HG03045 (cell line): ENCODE measurements around the gene RHOT2.
"Not testable (repeated sequence)": the region's sequence is repeated elsewhere in the genome, so short reads cannot be mapped to it uniquely, and the experiment has no call there.

Experiments used
- ATAC-seq: cut with Tn5 transposase; IDR thresholded peaks from one replicate; pipeline ENCODE4 v1.9.1; 2021; ENCODE audit warnings: mild to moderate bottlenecking, moderate library complexity; ENCODE audit not compliant: unreplicated experiment

Gene RHOT2

DNA sequence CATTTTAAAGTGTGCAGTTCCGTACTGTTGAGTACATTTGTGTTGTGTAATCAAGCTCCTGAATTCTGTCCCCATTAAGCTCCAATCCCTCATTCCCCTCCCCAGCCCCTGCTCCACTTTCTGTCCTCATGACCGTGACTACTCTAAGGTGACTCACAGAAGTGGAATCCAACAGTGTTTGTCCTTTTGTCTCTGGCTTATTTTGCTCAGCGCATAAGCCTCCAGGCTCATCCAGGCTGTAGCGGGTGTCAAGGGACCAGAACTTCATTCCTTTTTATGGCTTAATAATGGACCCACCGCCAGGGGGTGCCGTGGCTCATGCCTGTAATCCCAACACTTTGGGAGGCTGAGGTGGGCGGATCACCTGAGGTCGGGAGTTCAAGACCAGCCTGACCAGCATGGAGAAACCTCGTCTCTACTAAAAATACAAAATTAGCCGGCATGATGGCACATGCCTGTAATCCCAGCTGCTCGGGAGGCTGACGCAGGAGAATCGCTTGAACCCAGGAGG lies 44.9 kb downstream of the RHOT2 start:
- ATAC-seq: not testable (repeated sequence)

DNA sequence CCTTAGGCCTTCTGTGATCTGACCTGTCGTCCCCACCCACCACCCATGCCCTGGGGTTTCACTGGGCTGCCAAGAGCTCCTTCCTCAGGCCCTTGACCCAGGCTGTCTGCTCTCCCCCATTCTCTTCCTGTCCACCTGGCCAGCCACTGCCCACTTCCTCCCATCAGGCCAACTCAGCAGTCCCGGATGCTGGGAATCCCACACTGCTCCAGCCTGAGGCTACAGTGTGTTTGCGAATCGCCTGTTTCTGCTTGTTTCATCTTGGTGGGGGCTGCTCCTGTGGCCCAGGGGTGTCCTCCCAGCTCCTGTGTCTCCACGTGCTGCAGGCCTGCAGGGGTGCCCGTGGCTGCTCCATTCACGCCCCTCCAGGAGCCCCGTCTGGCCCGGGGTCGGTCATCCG lies 46.1 kb downstream of the RHOT2 start:
- no peak for ATAC-seq

DNA sequence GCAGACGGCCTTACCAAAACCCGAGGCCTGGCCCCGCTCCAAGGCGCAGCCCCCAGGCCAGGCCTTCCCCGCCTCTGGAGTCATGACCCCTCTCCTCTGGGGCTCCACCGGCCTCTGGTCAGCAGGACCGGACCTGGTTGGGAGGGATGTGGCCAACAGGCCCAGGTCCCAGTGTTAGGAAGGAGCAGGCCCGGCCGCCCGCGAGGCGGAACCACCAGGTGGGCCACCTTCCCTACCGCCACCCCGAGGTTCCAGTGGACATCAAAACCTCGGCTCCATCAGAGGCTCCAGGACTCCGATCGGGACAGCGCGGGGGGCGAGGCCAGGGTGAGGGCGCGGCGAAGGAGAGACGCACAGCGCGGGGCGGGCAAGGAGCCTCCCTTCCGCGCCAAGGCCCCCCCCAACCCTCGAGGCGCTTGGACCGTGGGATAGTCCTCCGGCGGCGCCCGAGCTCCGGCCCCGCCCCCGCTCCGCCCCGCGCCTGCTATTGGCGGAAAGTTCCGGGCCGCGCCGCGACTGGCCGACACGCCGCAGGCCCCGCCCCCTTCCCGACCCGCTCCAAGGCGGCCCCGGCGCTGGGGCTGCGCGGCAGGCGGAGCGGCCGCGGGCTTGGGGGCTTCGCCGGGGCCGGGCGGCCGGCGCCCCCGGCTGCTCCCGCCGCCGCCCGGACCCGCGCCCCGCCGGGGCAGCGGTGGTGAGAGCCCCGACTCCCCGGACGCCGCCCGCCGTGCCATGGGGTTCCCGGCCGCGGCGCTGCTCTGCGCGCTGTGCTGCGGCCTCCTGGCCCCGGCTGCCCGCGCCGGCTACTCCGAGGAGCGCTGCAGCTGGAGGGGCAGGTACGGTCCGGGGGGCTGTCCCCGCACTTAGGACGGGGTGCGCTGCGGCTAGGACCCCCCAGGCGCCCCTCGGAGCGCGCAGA lies 46.9 kb downstream of the RHOT2 start, which contains the start of gene METRN:
METRN (plus strand) TSS at position 561 of the 919 bp plus-strand sequence; CDS start at position 733, 172 bp downstream.
- ATAC-seq: no peak

- no peak for ATAC-seq
Measured at GRCh38 chr16:715477-716199, 47.7 kb downstream of the RHOT2 start.

DNA sequence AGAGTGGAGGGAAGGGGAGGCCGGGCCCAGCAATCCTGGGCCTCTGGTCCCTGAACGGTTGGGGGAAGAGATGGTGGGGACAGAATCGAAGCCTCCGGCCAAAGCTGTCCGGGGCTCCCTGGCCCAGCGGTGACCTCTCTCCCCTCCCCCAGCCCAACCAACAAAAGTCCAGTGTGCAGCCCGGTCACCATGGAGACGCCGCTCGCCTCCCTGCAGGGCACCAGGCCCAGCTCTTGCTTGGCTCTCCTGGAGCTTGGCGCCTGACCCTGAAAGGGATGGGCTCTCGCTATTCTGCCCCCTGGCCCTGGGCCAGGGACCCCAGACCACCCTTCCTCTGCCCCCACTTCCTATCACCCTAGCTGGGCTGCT lies 48.3 kb downstream of the RHOT2 start:
- ATAC-seq: no peak

DNA sequence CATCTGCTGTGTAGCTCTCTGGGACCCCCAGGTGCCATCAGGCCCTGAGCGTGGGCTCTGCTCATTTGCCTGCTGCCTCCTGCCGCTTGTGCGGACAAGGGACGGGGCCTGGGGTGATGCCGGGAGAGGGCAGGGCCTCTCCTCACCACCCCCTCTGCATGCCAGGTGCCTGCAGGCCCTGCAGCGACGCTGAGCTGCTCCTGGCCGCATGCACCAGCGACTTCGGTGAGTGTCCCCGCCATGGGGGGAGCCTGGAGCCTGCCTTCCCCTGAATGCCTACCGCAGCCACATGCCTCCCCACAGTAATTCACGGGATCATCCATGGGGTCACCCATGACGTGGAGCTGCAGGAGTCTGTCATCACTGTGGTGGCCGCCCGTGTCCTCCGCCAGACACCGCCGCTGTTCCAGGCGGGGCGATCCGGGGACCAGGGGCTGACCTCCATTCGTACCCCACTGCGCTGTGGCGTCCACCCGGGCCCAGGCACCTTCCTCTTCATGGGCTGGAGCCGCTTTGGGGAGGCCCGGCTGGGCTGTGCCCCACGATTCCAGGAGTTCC lies 48.9 kb downstream of the RHOT2 start:
- ATAC-seq: no peak

DNA sequence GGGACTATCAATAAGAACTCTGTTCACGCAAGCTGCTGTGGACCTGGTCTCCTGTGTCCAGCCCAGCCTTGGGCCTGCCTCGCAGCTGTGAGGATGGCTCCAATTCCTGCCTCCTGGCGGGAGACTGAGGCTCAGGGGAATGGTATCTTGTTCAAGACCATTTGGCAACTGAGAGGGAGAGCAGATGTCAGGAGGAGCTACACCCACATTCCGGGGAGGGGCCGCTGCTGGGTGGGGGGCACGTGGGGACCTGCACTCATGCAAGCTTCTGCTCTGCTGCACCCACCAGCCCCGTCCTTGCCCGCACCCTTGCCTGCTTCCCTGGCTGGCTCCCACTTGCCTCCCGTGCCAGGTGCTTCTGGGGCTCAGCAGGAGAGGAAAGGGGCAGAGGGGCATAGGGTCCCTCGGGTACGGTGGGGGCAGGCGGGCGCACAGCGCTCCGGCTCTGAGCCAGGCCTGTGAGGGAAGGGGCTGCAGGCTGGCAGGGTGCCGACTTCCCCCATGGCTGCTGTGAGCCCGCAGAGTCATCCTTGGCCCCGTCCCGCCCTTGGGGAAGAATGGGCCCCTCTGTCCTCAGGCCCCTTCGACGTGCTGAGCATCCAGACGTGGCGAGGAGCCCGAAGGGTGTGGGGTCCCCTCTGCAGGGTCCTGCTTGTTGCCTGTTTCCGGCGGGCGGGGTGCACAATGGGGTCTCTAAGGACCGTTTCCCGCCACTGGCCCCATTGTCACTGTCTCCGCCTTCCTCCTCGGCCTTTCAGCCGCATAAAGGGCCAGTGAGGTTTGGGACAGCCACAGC lies 49.7 kb downstream of the RHOT2 start:
- no peak for ATAC-seq

DNA sequence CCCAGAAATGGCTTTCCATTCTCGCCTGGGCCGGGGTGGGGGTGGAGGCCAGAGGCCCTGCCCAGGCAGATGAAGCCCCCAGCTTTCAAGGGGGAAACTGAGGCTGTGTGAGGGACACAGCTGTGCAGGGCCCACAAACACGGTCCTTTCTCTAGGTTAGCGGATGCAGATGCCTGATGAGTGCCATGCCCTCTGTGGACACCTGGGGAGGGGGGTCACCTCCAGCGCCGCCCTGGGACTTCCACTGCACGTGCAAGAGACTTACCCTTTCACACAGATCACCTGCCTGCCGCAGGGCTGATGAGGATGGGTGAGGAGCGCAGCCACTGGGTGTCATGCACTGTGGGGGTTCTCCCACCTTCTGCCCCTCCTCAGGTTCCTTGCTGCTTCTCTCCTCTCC lies 50.5 kb downstream of the RHOT2 start:
- no peak for ATAC-seq

- no peak for ATAC-seq
Measured at GRCh38 chr16:718922-719321, 51.0 kb downstream of the RHOT2 start.

GRCh38 chr16:719815-720446 lies 52.0 kb downstream of the RHOT2 start:
- ATAC-seq: no peak

- ATAC-seq: peak; percentile 12
Measured at GRCh38 chr16:720447-720989, 52.6 kb downstream of the RHOT2 start.

DNA sequence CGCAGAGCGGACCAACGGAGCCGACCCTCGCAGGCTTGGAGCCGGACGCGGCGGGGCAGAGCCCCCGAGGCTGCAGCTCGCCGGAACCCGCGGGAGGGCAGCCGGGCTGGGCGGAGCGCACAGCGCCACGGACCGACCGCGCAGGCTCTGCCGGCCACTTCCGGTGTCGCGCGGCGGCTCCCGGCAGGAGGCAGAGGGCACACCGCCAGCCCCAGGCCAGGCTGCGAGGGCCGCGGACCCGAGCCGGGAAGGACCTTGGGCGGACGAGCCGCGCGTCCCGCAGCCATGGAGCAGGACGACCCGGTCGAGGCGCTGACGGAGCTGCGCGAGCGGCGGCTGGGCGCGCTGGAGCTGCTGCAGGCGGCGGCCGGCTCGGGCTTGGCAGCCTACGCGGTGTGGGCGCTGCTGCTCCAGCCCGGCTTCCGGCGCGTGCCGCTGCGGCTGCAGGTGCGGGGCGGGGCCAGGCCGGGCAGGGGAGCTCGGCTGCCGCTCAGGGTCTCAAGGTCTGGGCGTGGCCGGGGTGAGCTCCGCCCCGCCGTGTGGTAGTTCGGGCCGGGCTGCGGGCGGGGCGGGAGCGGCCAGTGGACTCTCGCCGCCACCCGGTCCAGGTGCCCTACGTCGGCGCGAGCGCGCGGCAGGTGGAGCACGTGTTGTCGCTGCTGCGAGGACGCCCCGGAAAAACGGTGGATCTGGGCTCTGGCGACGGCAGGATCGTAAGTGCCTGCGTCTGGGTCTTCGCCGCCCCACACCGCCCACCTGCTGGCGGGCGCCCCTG lies 53.2 kb downstream of the RHOT2 start, which contains the start of gene ANTKMT:
ANTKMT (plus strand) TSS at position 157 of the 775 bp plus-strand sequence; CDS start at position 286, 129 bp downstream.
- ATAC-seq: peak; percentile 69

- ATAC-seq: no peak
Measured at GRCh38 chr16:721765-722540, 54.0 kb downstream of the RHOT2 start.

GRCh38 chr16:722835-723633 lies 55.1 kb downstream of the RHOT2 start:
- ATAC-seq: no peak

DNA sequence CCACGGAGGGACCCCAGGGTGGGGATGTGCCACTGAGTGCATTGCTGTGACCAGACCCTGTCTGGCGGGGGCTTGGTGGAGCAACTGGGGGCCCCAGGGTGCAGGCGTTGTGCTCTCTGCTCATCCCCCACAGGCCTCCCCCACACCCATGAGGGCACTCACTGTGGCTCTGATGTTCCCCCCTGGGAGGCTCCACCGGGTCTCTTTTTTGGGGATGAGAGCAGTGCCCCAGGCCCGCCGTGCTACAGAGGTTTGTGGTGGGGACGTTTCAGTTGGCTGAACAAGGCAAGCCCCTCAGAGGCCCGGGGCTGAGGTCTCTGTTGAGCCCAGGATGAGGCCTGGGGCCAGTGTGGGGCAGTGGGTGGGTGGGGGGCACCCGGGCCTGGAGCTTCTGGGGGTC lies 55.8 kb downstream of the RHOT2 start:
- ATAC-seq: no peak
